D721Med (cell line): ENCODE measurements around the gene TMEM191B.
"Not testable (repeated sequence)": the region's sequence is repeated elsewhere in the genome, so short reads cannot be mapped to it uniquely, and the experiment has no call there.

Experiments used
- DNase-seq: peaks from one replicate; pipeline ENCODE4 v3.0.0; 2011; ENCODE audit warnings: low spot score; ENCODE audit not compliant: insufficient read length
- FAIRE-seq: peaks from 2 replicates; lab custom pipeline; 2011; peaks lifted over from hg19 to GRCh38; lab: Jason Lieb, UNC

Gene TMEM191B

DNA sequence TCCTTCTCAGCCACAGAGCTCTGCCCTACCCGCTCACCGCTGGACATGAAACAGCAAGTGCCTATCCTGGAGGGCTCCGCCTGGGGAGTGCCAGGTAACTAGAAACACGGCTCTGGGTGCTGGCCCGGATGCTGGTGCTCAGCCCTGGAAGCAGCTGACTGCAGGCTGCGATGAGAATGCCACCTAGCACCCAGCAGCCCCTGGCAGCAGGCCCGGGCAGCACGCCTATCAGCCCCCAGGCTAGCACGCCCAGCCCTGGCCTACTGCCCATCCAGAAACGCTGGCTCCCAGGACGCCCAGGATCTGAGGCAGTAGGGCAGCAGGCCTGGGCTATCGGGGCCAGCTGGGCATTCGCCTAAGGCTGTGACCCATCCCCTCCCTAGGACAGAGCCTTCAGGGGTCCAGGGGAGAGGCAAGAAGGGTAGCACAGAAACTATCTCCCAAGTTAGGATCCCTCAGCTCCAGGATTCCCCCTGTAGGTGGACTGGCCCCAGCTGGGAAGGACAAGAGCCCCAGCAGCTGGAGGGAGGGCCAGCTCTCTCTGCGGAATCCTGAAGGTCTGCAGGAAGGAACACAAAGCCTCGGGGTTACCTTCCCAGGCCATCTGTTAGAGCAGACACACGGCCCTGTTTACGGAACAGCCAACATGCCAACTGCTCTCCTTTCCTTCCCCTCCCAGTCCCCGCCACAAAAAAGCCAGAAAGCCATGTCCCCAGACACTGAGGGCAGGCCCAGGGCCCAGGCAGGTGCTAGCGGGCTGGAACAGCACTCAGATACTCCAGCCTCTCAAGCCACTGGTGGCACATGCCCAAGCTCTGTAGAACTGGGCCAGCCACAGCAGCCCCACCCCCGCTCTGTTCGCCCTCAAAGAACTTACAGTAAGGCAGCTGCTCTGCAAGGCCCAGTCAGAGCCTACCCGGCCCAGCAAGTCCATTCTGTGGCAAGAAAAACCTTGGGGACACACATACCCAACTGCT lies 27.0 kb downstream of the TMEM191B start:
- not testable (repeated sequence) for FAIRE-seq, DNase-seq

DNA sequence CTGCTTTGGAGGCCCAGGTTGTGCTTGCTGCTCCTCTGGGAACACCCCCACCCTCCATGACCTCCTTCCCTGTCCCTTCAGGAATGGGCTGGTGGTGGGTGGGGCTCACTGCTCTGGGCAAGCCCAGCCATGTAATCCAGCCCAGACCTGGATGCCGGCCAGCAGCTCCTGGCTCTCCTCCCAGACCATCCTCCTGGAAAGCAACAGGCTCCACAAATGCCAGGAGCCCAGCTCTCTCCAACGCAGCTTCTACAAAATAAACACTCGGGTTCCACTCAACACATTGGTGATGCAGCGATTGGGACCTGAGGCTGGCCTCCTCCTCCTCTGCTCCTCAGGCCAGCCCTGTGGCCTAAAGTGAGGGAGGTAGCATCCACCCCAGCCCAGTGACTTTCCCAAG lies 30.9 kb downstream of the TMEM191B start:
- FAIRE-seq: not testable (repeated sequence)

GRCh38 chr22:18558939-18559338 lies 31.3 kb downstream of the TMEM191B start:
- DNase-seq, FAIRE-seq: not testable (repeated sequence)

More for the DNA sequence above, 30.9 kb downstream of the TMEM191B start:
- not testable (repeated sequence) for DNase-seq

- not testable (repeated sequence) for DNase-seq, FAIRE-seq
Observed at GRCh38 chr22:18560099-18560974, 32.7 kb downstream of the TMEM191B start.

- not testable (repeated sequence) for DNase-seq, FAIRE-seq
Observed at GRCh38 chr22:18570509-18571246, 43.1 kb downstream of the TMEM191B start.

- DNase-seq, FAIRE-seq: not testable (repeated sequence)
Observed at GRCh38 chr22:18573483-18574164, 46.0 kb downstream of the TMEM191B start.

- FAIRE-seq, DNase-seq: not testable (repeated sequence)
Observed at GRCh38 chr22:18574555-18574954, 47.0 kb downstream of the TMEM191B start.

DNA sequence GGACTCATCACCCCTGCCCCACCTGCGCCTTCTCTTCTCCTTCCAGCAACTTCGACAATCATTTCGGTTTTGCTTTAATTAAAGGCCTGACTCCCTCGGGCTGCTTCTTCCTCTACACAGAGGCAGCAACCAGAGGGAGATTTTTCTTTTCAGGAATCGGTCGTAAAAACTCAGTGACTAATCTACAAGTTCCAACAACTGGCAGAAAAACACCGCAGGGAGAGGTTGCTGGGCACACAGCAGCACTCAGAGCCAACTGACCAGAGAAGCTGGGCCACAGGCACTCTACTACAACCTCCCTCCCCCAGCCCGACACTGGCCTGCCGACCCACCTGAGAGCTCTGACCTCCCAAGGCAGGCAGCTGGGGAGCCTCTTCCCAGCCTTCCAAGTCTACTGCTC lies 48.1 kb downstream of the TMEM191B start:
- DNase-seq, FAIRE-seq: not testable (repeated sequence)

DNA sequence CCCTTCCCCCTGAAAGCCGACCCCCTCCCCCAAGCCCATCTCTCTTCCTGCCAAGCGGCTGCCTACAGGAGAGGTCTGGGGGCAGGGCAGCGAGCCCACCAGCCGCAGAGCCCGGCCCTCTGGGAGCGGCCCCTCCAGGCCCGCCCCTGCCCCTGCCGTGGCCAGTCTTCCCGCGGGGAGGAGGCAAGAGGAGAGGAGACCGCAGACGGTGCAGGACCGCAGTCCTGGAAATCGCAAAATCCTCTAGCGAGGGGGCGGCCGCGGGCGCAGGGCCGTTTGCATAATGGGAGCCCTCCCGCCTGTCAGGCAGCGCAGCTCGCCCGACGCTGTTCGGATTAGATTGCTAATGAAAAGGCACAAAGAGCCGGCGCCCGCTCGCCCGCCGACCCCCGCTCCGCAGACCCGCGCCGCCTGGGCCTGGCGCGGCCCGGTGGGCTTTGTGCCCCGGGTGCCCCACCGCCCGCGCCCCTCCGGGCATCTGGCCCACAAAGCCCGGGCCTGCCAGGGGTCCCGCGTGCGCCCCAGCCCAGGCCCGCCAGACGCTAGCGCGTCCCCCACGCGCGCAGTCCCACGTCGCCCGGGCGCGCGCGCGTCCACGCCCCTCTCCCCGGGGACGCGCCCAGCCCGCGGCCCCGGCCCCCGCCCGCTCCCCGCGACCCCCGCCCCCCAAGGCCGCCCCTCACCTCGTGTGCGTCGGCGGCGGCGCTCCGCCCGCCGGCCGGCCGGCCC lies 49.7 kb downstream of the TMEM191B start:
- FAIRE-seq, DNase-seq: not testable (repeated sequence)

GRCh38 chr22:18577847-18578246 lies 50.2 kb downstream of the TMEM191B start:
- DNase-seq, FAIRE-seq: not testable (repeated sequence)
